ENCODE results near the gene TMEM212.

Gene TMEM212

GRCh38 chr3:171839270-171839669 lies 3.9 kb upstream of the TMEM212 start:
- no peak for TF ChIP-seq CTCF (IDR thresholded peaks at IDR 0.05; ENCODE audit: borderline replicate concordance, insufficient read depth, low read depth, low read length)
- no peak overlapping the region for H3K4me3 ChIP-seq (ENCODE audit: low read depth, low read length)

GRCh38 chr3:171840445-171840810 lies 2.7 kb upstream of the TMEM212 start:
- H3K4me3 ChIP-seq (ENCODE audit: low read depth, low read length), result no peak overlapping the region
- no peak for TF ChIP-seq CTCF (IDR thresholded peaks at IDR 0.05; ENCODE audit: borderline replicate concordance, insufficient read depth, low read depth, low read length)

GRCh38 chr3:171840811-171841619 lies 2.1 kb upstream of the TMEM212 start:
- no peak overlapping the region for H3K4me3 ChIP-seq (ENCODE audit: low read depth, low read length)
- no peak for TF ChIP-seq CTCF (IDR thresholded peaks at IDR 0.05; ENCODE audit: borderline replicate concordance, insufficient read depth, low read depth, low read length)

- no peak overlapping the region for H3K4me3 ChIP-seq (ENCODE audit: low read depth, low read length)
- TF ChIP-seq CTCF (IDR thresholded peaks at IDR 0.05; ENCODE audit: borderline replicate concordance, insufficient read depth, low read depth, low read length), result no peak
Measured at GRCh38 chr3:171841620-171842000, 1.5 kb upstream of the TMEM212 start.

GRCh38 chr3:171844873-171845272 lies 1.7 kb downstream of the TMEM212 start:
- no peak for TF ChIP-seq CTCF (IDR thresholded peaks at IDR 0.05; ENCODE audit: borderline replicate concordance, insufficient read depth, low read depth, low read length)

GRCh38 chr3:171845481-171846284 lies 2.5 kb downstream of the TMEM212 start:
- no peak overlapping the region for H3K4me3 ChIP-seq (ENCODE audit: low read depth, low read length)
- TF ChIP-seq CTCF (IDR thresholded peaks at IDR 0.05; ENCODE audit: borderline replicate concordance, insufficient read depth, low read depth, low read length), result no peak

More at GRCh38 chr3:171844873-171845272, 1.7 kb downstream of the TMEM212 start:
- H3K4me3 ChIP-seq (ENCODE audit: low read depth, low read length), result no peak overlapping the region

All from GM12875 (cell line).